GM19468 (cell line): ENCODE data around the gene ACLY.
A peak's percentile ranks its signal among the peaks of the same experiment; 100 is the strongest.

Experiments
- ATAC-seq: cut with Tn5 transposase; IDR thresholded peaks from one replicate; pipeline ENCODE4 v1.9.1; 2021; ENCODE audit warnings: mild to moderate bottlenecking, moderate library complexity, moderate number of reproducible peaks; ENCODE audit not compliant: unreplicated experiment; ENCODE audit errors: extremely low read depth

The ACLY gene

GRCh38 chr17:41918314-41919164 is at the start of gene ACLY:
TSS of gene ACLY (minus strand) at chr17:41918951. CDS start at chr17:41913873, 5,078 bp downstream.
- peak; percentile 81 for ATAC-seq

- ATAC-seq: no peak
Observed at GRCh38 chr17:41967921-41968578, 49.3 kb upstream of the ACLY start.

GRCh38 chr17:41967141-41967920 is 48.6 kb upstream of the ACLY start:
- no peak for ATAC-seq

- ATAC-seq: peak; percentile 55
Observed at GRCh38 chr17:41966463-41967140, 47.9 kb upstream of the ACLY start, which contains the start of gene CNP. TSS of gene CNP (plus strand) at chr17:41966795. CDS start at chr17:41966885, 90 bp downstream.

GRCh38 chr17:41965694-41966462 is 47.1 kb upstream of the ACLY start:
- ATAC-seq: no peak

- no peak for ATAC-seq
Observed at GRCh38 chr17:41962768-41963434, 44.1 kb upstream of the ACLY start.

- ATAC-seq: no peak
Observed at GRCh38 chr17:41962111-41962510, 43.4 kb upstream of the ACLY start.

- no peak for ATAC-seq
Observed at GRCh38 chr17:41959336-41960095, 40.8 kb upstream of the ACLY start.

GRCh38 chr17:41959030-41959335 is 40.2 kb upstream of the ACLY start:
- ATAC-seq: no peak

GRCh38 chr17:41957869-41958439 is 39.2 kb upstream of the ACLY start:
- ATAC-seq: no peak

GRCh38 chr17:41957031-41957868 is 38.5 kb upstream of the ACLY start:
- no peak for ATAC-seq

- no peak for ATAC-seq
Observed at GRCh38 chr17:41956522-41956921, 37.8 kb upstream of the ACLY start.

GRCh38 chr17:41948762-41949460 is 30.2 kb upstream of the ACLY start:
- no peak for ATAC-seq

- ATAC-seq: no peak
Observed at GRCh38 chr17:41944943-41945342, 26.2 kb upstream of the ACLY start.

- no peak for ATAC-seq
Observed at GRCh38 chr17:41943492-41943891, 24.7 kb upstream of the ACLY start.

GRCh38 chr17:41942626-41943373 is 24.0 kb upstream of the ACLY start:
- ATAC-seq: no peak
